ENCODE measurements around the gene SAE1.

Gene SAE1

DNA sequence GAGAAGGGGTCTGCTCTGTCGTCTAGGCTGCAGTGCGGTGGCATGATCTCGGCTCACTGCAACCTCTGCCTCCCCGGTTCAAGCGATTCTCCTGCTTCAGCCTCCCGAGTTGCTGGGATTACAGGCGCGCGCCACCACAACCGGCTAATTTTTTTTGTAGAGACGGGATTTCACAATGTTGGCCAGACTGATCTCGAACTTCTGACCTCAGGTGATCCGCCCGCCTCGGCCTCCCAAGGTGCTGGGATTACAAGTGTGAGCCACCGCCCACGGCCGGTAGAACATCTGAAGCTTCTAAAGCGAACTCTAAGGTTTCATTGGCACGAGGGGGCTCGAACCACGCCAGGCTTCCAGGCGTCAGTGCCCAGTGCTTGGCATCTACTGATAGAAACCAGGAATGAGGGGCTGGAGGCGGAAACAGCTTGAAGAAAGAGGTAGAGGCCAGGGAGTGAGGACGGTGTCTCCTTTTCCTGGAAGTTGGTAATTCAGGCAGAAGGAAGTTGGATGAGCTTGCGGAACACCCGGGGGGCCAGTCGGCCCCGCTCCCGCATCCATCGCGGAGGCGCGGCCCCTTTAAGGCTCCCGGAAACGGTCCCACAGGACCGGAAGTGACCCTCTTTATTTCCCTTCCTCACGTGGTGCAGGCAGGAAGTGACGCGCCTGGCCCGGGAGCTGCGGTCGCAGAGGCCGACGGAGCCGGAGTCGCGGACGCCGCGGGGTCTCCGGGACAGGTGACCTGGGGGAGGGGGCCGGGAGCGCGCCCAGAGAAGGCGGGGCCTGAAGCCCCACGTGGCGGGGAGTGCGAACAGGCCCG, 125.5 kb downstream of the SAE1 start, which contains the start of gene CCDC9:
Gene CCDC9, plus strand, starts transcription at position 647 of the 814 bp plus-strand sequence. CDS start 1,876 bp downstream, outside the sequence.
- ChIA-PET POLR2A (interaction anchor here (0.7 to 2.8 kb wide), 15 partner anchors 9 to 172 kb away, joined by 3 to 44 read pairs (median 8); partner anchors contain the start of genes DHX34, INAFM1, SAE1 and ZC3H4), CTCF (interaction anchor here (0.6 to 1.4 kb wide), 6 partner anchors 9 to 484 kb away, joined by 3 to 7 read pairs (median 4); no protein-coding TSS in a partner anchor)
- peak; percentile 90 for DNase-seq (ENCODE audit: extremely low spot score)
- TF ChIP-seq BHLHE40 (IDR thresholded peaks at IDR 0.05; ENCODE audit: borderline replicate concordance), result no peak
- no peak for TF ChIP-seq FOXM1 (IDR thresholded peaks at IDR 0.05; ENCODE audit: borderline replicate concordance)
- TF ChIP-seq ELF4 (IDR thresholded peaks at IDR 0.05), result no peak; the same call in 1 of the 2 replicates
- TF ChIP-seq FOXA1 (IDR thresholded peaks at IDR 0.05), result no peak
- no peak for TF ChIP-seq FOXK2 (IDR thresholded peaks at IDR 0.05)
- peak; percentile 44; the same call in 1 of the 2 replicates for TF ChIP-seq L3MBTL2 (conservative IDR thresholded peaks at IDR 0.05)
- TF ChIP-seq TARDBP (IDR thresholded peaks at IDR 0.05), result no peak
- TF ChIP-seq CTBP1 (IDR thresholded peaks at IDR 0.05; ENCODE audit: borderline replicate concordance), result no peak
- TF ChIP-seq LEF1 (IDR thresholded peaks at IDR 0.05; ENCODE audit: borderline replicate concordance), result no peak

DNA sequence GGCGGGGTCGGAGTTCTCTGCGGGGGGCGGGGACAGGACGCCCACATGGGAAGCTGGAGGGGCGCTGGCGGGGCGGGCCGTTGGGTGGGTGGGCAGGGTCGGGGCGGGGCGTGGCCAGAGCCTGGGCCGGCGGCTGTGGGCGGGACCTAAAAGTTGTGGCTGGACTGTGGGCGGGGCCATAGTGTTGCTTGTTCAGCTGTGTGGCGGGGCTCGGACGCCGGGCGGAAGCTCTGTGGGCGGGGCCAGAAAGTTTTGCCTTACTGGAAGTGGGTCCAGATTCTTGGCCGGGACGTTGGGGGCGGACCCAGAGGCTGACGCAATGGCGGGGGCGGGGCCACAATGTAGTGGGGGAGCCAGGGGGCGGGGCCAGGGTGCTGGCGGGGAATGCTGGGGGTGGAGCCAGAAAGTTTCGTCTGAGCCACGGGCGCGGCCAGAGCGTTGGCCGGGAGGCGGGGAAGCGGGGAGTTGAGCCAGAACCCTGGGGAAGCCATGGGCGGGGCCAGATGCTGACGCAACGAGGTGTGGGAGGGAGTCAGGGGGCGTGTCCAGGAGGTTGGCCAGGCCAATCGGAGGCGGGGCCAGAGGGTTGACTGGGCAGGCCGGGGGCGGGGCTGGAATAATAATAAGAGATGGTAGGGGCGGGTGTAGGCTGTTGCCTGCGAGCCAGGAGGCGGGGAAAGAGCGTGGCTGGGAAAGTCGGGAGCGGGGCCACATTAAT, 126.2 kb downstream of the SAE1 start:
- POLR2A ChIA-PET, result interaction anchor here (0.5 to 2.8 kb wide), 15 partner anchors 10 to 171 kb away, joined by 3 to 44 read pairs (median 8); partner anchors contain the start of genes DHX34, INAFM1, SAE1 and ZC3H4
- CTCF ChIA-PET, result interaction anchor here (0.6 to 1.4 kb wide), 5 partner anchors 10 to 180 kb away, joined by 3 to 7 read pairs (median 4); no protein-coding TSS in a partner anchor

DNA sequence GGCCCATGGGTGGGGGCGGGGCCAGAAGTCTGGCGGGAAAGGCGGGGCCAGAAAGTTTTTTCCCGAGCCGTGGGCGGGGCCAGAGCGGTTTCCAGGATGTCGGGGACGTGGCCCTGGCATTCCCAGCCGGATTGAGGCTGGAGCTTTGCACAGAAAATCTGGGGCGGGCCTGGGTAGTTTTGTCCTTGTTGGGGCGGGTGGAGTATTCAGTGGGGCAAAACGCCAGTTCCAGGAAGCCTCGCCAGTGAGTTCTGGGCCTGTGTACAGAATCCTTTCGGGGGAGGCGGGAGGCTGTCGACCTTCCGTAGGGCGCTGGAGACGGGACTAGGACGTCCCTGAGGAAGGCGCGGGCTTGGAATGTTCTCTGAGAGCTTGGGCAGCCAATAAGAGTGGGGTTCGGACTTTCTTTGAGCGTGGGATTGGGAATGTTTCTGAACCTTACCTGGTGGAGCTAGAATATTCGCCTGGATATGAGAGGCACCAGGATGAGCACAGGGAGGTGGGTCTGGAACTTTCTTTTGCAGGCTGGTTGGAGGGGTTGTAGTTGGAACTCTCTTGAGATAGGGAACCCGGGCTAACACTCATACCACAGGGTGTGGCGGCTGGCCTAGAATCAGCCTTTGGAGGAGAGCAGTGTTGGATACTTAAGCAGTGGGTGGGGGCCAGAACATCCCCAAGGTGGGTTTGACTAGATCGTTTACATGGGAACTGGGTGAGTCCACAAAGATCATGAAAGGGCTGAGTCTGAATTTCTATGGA, 127.0 kb downstream of the SAE1 start:
- ChIA-PET CTCF (interaction anchor here (1.3 kb wide), 1 partner anchor 15 kb away, joined by 4 read pairs; no protein-coding TSS in a partner anchor), POLR2A (interaction anchor here (0.9 to 2.8 kb wide), 7 partner anchors 11 to 170 kb away, joined by 3 to 44 read pairs (median 8); partner anchors contain the start of genes DHX34, INAFM1 and ZC3H4)
- no peak for DNase-seq (ENCODE audit: extremely low spot score)
- TF ChIP-seq ZNF384 (IDR thresholded peaks at IDR 0.05) (no peak), HDGF (IDR thresholded peaks at IDR 0.05; ENCODE audit: borderline replicate concordance) (no peak), CTBP1 (IDR thresholded peaks at IDR 0.05; ENCODE audit: borderline replicate concordance) (no peak), SP1 (IDR thresholded peaks at IDR 0.05) (no peak), FOXA1 (IDR thresholded peaks at IDR 0.05) (no peak), LEF1 (IDR thresholded peaks at IDR 0.05; ENCODE audit: borderline replicate concordance) (no peak)

More for the DNA sequence above, 126.2 kb downstream of the SAE1 start:
- TF ChIP-seq, protein P1, sequence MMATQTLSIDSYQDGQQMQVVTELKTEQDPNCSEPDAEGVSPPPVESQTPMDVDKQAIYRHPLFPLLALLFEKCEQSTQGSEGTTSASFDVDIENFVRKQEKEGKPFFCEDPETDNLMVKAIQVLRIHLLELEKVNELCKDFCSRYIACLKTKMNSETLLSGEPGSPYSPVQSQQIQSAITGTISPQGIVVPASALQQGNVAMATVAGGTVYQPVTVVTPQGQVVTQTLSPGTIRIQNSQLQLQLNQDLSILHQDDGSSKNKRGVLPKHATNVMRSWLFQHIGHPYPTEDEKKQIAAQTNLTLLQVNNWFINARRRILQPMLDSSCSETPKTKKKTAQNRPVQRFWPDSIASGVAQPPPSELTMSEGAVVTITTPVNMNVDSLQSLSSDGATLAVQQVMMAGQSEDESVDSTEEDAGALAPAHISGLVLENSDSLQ (IDR thresholded peaks at IDR 0.05), result no peak
- TF ChIP-seq ARNT (IDR thresholded peaks at IDR 0.05) (no peak), SUZ12 (IDR thresholded peaks at IDR 0.05) (no peak), FOXA1 (IDR thresholded peaks at IDR 0.05) (no peak), ELF4 (IDR thresholded peaks at IDR 0.05) (no peak), SP1 (IDR thresholded peaks at IDR 0.05) (no peak; the same call in 1 of the 2 replicates), FOXM1 (IDR thresholded peaks at IDR 0.05; ENCODE audit: borderline replicate concordance) (no peak), NFRKB (IDR thresholded peaks at IDR 0.05) (no peak), FOXK2 (IDR thresholded peaks at IDR 0.05) (no peak), L3MBTL2 (conservative IDR thresholded peaks at IDR 0.05) (no peak)
- peak; percentile 97 for DNase-seq (ENCODE audit: extremely low spot score)

DNA sequence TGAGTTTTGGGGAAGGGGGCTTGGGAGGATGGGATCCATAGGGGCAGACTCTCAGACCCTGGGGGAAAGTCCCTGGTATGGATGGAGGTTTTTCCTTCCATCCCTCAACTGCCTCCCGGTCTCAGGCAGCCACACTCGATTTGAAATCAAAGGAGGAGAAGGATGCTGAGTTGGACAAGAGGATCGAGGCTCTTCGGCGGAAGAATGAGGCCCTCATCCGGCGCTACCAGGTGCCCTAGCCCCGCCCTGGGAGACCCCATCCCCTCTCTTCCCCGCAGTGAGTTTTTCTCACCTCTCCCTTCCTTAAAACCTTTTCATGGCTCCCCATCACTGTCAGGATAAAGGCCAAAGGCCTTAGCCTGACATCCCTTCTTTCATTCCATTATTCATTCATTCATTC, 127.8 kb downstream of the SAE1 start:
- DNase-seq (ENCODE audit: extremely low spot score), result no peak
- ChIA-PET POLR2A (no interaction called here), CTCF (no interaction called here)
- TF ChIP-seq FOXM1 (IDR thresholded peaks at IDR 0.05; ENCODE audit: borderline replicate concordance) (no peak), CTBP1 (IDR thresholded peaks at IDR 0.05; ENCODE audit: borderline replicate concordance) (no peak), ZNF384 (IDR thresholded peaks at IDR 0.05) (no peak), FOXK2 (IDR thresholded peaks at IDR 0.05) (no peak), ELF4 (IDR thresholded peaks at IDR 0.05) (no peak), BHLHE40 (IDR thresholded peaks at IDR 0.05; ENCODE audit: borderline replicate concordance) (no peak), L3MBTL2 (conservative IDR thresholded peaks at IDR 0.05) (no peak), NFRKB (IDR thresholded peaks at IDR 0.05) (no peak), LEF1 (IDR thresholded peaks at IDR 0.05; ENCODE audit: borderline replicate concordance) (no peak), FOXA1 (IDR thresholded peaks at IDR 0.05) (no peak), TARDBP (IDR thresholded peaks at IDR 0.05) (no peak), HDGF (IDR thresholded peaks at IDR 0.05; ENCODE audit: borderline replicate concordance) (no peak)
- TF ChIP-seq, protein P1 (IDR thresholded peaks at IDR 0.05), result no peak

DNA sequence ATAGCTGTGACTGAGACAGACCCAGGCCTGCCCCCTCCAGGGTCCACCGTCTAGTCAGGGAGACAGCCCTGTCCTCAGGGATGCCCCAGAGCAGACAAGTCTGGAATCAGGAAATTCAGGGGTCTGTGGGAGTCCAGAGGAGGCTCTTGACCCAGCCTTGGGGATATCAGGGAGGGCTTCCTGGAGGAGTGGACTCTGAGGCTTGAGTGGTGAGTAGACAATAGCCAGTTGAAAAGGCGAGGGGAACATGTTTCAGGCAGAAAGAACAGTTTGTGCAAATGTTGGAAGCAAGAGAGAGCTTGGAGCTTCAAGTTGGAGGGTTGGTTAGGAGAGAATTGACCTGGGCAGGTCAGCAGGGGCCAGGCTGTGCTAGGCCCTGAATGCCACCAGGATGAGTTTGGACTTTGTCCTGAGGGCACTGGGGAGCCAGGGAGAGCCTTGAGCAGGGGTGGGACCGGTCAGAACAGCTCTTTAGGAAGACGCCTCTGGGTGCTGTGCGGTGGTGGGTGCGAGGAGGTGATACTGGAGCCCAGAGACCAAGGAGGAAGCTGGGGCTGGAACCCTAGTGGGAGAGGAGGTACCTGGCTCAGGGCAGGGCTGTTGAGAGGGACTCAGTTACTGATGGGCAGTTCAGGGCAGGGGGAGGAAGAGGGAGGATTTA, 128.4 kb downstream of the SAE1 start:
- CTCF ChIA-PET, result no interaction called here
- POLR2A ChIA-PET, result no interaction called here
- TF ChIP-seq SP1 (IDR thresholded peaks at IDR 0.05), result no peak
- TF ChIP-seq FOXK2 (IDR thresholded peaks at IDR 0.05), result no peak
- no peak for TF ChIP-seq TARDBP (IDR thresholded peaks at IDR 0.05)
- TF ChIP-seq FOXA1 (IDR thresholded peaks at IDR 0.05), result no peak
- TF ChIP-seq, protein P1 (IDR thresholded peaks at IDR 0.05), result no peak
- no peak for TF ChIP-seq NFRKB (IDR thresholded peaks at IDR 0.05)
- no peak for DNase-seq (ENCODE audit: extremely low spot score)
